ENCODE data around the gene ZSWIM2. TPM values are rescaled to one million over a fixed set of nuclear protein-coding genes. Genes with fewer than 3 reads are reported as not detected.
"Not testable (repeated sequence)": the region's sequence is repeated elsewhere in the genome, so short reads cannot be mapped to it uniquely, and the experiment has no call there.

Gene ZSWIM2, protein sequence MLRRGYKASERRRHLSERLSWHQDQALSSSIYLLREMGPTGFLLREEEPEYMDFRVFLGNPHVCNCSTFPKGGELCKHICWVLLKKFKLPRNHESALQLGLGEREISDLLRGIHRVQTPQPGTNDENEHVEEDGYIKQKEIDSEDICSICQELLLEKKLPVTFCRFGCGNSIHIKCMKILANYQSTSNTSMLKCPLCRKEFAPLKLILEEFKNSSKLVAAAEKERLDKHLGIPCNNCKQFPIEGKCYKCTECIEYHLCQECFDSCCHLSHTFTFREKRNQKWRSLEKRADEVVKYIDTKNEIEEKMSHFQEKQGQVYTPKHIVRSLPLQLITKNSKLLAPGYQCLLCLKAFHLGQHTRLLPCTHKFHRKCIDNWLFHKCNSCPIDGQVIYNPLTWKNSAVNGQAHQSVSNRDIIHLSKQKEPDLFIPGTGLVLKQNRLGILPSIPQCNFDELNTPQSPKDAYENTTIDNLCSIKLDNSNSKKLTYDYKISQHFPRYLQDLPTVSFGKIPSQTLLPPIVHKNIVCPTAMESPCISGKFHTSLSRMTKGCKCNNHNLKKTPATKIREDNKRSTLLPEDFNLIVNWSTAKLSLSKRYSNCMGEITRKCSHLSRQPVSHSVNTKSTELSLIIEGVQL
- not detected for total RNA-seq (ENCODE audit: unreplicated experiment)
- long read RNA-seq, result 0 reads

- H3K27ac Mint-ChIP-seq (ENCODE audit: unreplicated experiment), result peak within 1 kb of the TSS; percentile 50
These were observed at the start of gene ZSWIM2 for GRCh38 chr2:186848873-186849578. TSS of gene ZSWIM2 (minus strand) at chr2:186849170. CDS start at chr2:186849130, 40 bp downstream.

GRCh38 chr2:186896220-186896619 is 47.2 kb upstream of the ZSWIM2 start:
- H3K27ac Mint-ChIP-seq (ENCODE audit: unreplicated experiment); DNase-seq; H3K36me3 Mint-ChIP-seq (ENCODE audit: unreplicated experiment); H3K9me3 Mint-ChIP-seq (ENCODE audit: unreplicated experiment); H3K27me3 Mint-ChIP-seq (ENCODE audit: unreplicated experiment); H3K4me1 Mint-ChIP-seq (ENCODE audit: low read depth, unreplicated experiment); H3K4me3 Mint-ChIP-seq (ENCODE audit: unreplicated experiment): not testable (repeated sequence)

More at GRCh38 chr2:186848873-186849578, at the start of gene ZSWIM2:
- Mint-ChIP-seq H3K27me3 (ENCODE audit: unreplicated experiment) (peaks cover 3% of the 10 kb centered on the region), H3K36me3 (ENCODE audit: unreplicated experiment) (no peaks in the 10 kb centered on the region), H3K9me3 (ENCODE audit: unreplicated experiment) (no peaks in the 10 kb centered on the region), H3K4me3 (ENCODE audit: unreplicated experiment) (peak within 1 kb of the TSS; percentile 92), H3K4me1 (ENCODE audit: low read depth, unreplicated experiment) (peaks cover 8% of the 10 kb centered on the region)
- TF ChIP-seq, protein P1, sequence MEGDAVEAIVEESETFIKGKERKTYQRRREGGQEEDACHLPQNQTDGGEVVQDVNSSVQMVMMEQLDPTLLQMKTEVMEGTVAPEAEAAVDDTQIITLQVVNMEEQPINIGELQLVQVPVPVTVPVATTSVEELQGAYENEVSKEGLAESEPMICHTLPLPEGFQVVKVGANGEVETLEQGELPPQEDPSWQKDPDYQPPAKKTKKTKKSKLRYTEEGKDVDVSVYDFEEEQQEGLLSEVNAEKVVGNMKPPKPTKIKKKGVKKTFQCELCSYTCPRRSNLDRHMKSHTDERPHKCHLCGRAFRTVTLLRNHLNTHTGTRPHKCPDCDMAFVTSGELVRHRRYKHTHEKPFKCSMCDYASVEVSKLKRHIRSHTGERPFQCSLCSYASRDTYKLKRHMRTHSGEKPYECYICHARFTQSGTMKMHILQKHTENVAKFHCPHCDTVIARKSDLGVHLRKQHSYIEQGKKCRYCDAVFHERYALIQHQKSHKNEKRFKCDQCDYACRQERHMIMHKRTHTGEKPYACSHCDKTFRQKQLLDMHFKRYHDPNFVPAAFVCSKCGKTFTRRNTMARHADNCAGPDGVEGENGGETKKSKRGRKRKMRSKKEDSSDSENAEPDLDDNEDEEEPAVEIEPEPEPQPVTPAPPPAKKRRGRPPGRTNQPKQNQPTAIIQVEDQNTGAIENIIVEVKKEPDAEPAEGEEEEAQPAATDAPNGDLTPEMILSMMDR (IDR thresholded peaks at IDR 0.05; ENCODE audit: partially characterized antibody, unreplicated experiment), result no peak
- DNase-seq, result peak; percentile 89

DNA sequence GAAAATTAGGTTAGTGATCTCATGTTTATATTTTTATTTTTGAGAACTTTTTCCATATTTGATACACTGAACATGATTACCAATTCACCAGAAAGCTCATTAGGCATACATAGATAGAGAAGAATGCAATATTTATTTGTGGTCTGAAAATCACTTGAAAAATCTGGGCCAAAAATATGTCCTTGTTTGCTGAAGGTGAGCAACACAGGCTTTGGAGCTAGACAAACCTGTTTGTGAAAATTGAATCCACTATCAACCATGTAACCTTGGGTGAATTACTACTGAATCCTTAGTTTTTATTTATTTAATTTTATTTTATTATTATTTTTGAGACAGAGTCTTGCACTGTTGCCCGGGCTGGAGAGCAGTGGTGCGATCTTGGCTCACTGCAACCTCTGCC is 46.5 kb upstream of the ZSWIM2 start:
- TF ChIP-seq, protein P1 (IDR thresholded peaks at IDR 0.05; ENCODE audit: partially characterized antibody, unreplicated experiment), result no peak
- H3K27me3 Mint-ChIP-seq (ENCODE audit: unreplicated experiment), result no peaks in the 10 kb centered on the region
- peaks cover 5% of the 10 kb centered on the region for H3K36me3 Mint-ChIP-seq (ENCODE audit: unreplicated experiment)
- no peak overlapping the region for H3K4me3 Mint-ChIP-seq (ENCODE audit: unreplicated experiment)
- no peak overlapping the region for H3K27ac Mint-ChIP-seq (ENCODE audit: unreplicated experiment)
- H3K4me1 Mint-ChIP-seq (ENCODE audit: low read depth, unreplicated experiment), result no peaks in the 10 kb centered on the region
- H3K9me3 Mint-ChIP-seq (ENCODE audit: unreplicated experiment), result peaks cover 4% of the 10 kb centered on the region
- DNase-seq, result no peak

GRCh38 chr2:186894478-186894877 is 45.5 kb upstream of the ZSWIM2 start:
- Mint-ChIP-seq H3K4me1 (ENCODE audit: low read depth, unreplicated experiment) (no peaks in the 10 kb centered on the region), H3K9me3 (ENCODE audit: unreplicated experiment) (no peaks in the 10 kb centered on the region), H3K4me3 (ENCODE audit: unreplicated experiment) (no peak overlapping the region), H3K36me3 (ENCODE audit: unreplicated experiment) (peaks cover 5% of the 10 kb centered on the region), H3K27ac (ENCODE audit: unreplicated experiment) (no peak overlapping the region), H3K27me3 (ENCODE audit: unreplicated experiment) (no peaks in the 10 kb centered on the region)
- TF ChIP-seq, protein P1 (IDR thresholded peaks at IDR 0.05; ENCODE audit: partially characterized antibody, unreplicated experiment), result no peak
- DNase-seq, result no peak

DNA sequence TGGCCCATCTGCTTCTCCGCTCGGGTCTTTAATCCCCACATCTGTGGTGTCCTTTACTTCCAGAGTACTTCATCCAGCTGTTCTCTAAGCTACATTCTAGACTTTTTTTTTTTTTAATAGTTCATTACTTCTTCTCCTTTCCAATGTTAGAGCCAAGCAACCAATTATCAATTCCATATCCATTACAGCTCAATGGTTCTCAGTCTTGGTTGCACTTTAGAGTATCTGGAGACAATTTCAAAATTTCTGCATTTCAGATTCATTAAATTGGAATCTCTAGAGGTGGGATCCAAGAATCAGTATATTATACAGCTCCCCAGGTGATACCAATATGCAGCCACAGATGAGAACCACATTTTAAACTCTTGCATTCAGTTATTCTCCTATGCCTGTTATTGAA is 43.9 kb upstream of the ZSWIM2 start:
- H3K27ac Mint-ChIP-seq (ENCODE audit: unreplicated experiment), result no peak overlapping the region
- H3K36me3 Mint-ChIP-seq (ENCODE audit: unreplicated experiment), result no peaks in the 10 kb centered on the region
- TF ChIP-seq, protein P1 (IDR thresholded peaks at IDR 0.05; ENCODE audit: partially characterized antibody, unreplicated experiment), result no peak
- H3K4me1 Mint-ChIP-seq (ENCODE audit: low read depth, unreplicated experiment), result no peaks in the 10 kb centered on the region
- H3K27me3 Mint-ChIP-seq (ENCODE audit: unreplicated experiment), result no peaks in the 10 kb centered on the region
- DNase-seq, result no peak
- H3K4me3 Mint-ChIP-seq (ENCODE audit: unreplicated experiment), result no peak overlapping the region
- no peaks in the 10 kb centered on the region for H3K9me3 Mint-ChIP-seq (ENCODE audit: unreplicated experiment)
